ENCODE results near the gene SLC9C1.

Gene SLC9C1

GRCh38 chr3:112247350-112247749, 46.7 kb downstream of the SLC9C1 start:
- TF ChIP-seq CTCF (IDR thresholded peaks at IDR 0.05; ENCODE audit: borderline replicate concordance, extremely low read depth, low read length, poor library complexity, severe bottlenecking), result no peak
- Histone ChIP-seq H3K36me3 (ENCODE audit: insufficient read depth, low read length) (no peaks in the 10 kb centered on the region), H3K27me3 (ENCODE audit: insufficient read depth, low read length, poor library complexity) (no peaks in the 10 kb centered on the region), H3K9me3 (ENCODE audit: insufficient read depth, low read length, severe bottlenecking) (no peaks in the 10 kb centered on the region), H3K4me2 (ENCODE audit: insufficient read depth, low read length) (no peak overlapping the region), H4K20me1 (ENCODE audit: insufficient read depth, low read length) (no peaks in the 10 kb centered on the region), H3K4me1 (ENCODE audit: insufficient read depth, low read length) (no peaks in the 10 kb centered on the region), H3K27ac (ENCODE audit: low read length) (no peak overlapping the region), H3K9ac (ENCODE audit: low read depth, low read length) (no peak overlapping the region), H3K4me3 (ENCODE audit: low read depth in 1 of 2, low read length in 2 of 2) (no peak overlapping the region), H2AFZ (ENCODE audit: low read depth, low read length) (no peak overlapping the region), H3K79me2 (ENCODE audit: insufficient read depth, low read length) (no peaks in the 10 kb centered on the region)
- DNase-seq, result no peak
- ATAC-seq (ENCODE audit: insufficient read depth, low read depth), result no peak

- Histone ChIP-seq H3K4me2 (ENCODE audit: insufficient read depth, low read length) (no peak overlapping the region), H3K4me1 (ENCODE audit: insufficient read depth, low read length) (no peaks in the 10 kb centered on the region), H3K79me2 (ENCODE audit: insufficient read depth, low read length) (no peaks in the 10 kb centered on the region), H3K36me3 (ENCODE audit: insufficient read depth, low read length) (no peaks in the 10 kb centered on the region), H3K4me3 (ENCODE audit: low read depth in 1 of 2, low read length in 2 of 2) (no peak overlapping the region), H3K27ac (ENCODE audit: low read length) (no peak overlapping the region), H3K9me3 (ENCODE audit: insufficient read depth, low read length, severe bottlenecking) (no peaks in the 10 kb centered on the region), H4K20me1 (ENCODE audit: insufficient read depth, low read length) (no peaks in the 10 kb centered on the region), H3K27me3 (ENCODE audit: insufficient read depth, low read length, poor library complexity) (no peaks in the 10 kb centered on the region), H2AFZ (ENCODE audit: low read depth, low read length) (no peak overlapping the region), H3K9ac (ENCODE audit: low read depth, low read length) (no peak overlapping the region)
- no peak for TF ChIP-seq CTCF (IDR thresholded peaks at IDR 0.05; ENCODE audit: borderline replicate concordance, extremely low read depth, low read length, poor library complexity, severe bottlenecking)
- no peak for TF ChIP-seq EZH2 (IDR thresholded peaks at IDR 0.05; ENCODE audit: borderline replicate concordance, low read depth, low read length, severe bottlenecking)
- ATAC-seq (ENCODE audit: insufficient read depth, low read depth) (no peak), DNase-seq (no peak)
Observed at GRCh38 chr3:112233083-112233482, 60.9 kb downstream of the SLC9C1 start.

- H3K27me3 ChIP-seq (ENCODE audit: insufficient read depth, low read length, poor library complexity), result no peaks in the 10 kb centered on the region
- DNase-seq (no peak), ATAC-seq (ENCODE audit: insufficient read depth, low read depth) (no peak)
- H2AFZ ChIP-seq (ENCODE audit: low read depth, low read length), result no peak overlapping the region
- no peak overlapping the region for H3K4me2 ChIP-seq (ENCODE audit: insufficient read depth, low read length)
- H3K4me3 ChIP-seq (ENCODE audit: low read depth in 1 of 2, low read length in 2 of 2), result no peak overlapping the region
- TF ChIP-seq EZH2 (IDR thresholded peaks at IDR 0.05; ENCODE audit: borderline replicate concordance, low read depth, low read length, severe bottlenecking), result no peak
- no peak for TF ChIP-seq CTCF (IDR thresholded peaks at IDR 0.05; ENCODE audit: borderline replicate concordance, extremely low read depth, low read length, poor library complexity, severe bottlenecking)
- H3K79me2 ChIP-seq (ENCODE audit: insufficient read depth, low read length), result no peaks in the 10 kb centered on the region
- no peak overlapping the region for H3K9ac ChIP-seq (ENCODE audit: low read depth, low read length)
- no peaks in the 10 kb centered on the region for H3K9me3 ChIP-seq (ENCODE audit: insufficient read depth, low read length, severe bottlenecking)
- no peak overlapping the region for H3K27ac ChIP-seq (ENCODE audit: low read length)
- no peaks in the 10 kb centered on the region for H3K4me1 ChIP-seq (ENCODE audit: insufficient read depth, low read length)
- H4K20me1 ChIP-seq (ENCODE audit: insufficient read depth, low read length), result no peaks in the 10 kb centered on the region
- H3K36me3 ChIP-seq (ENCODE audit: insufficient read depth, low read length), result no peaks in the 10 kb centered on the region
Observed at GRCh38 chr3:112231727-112232126, 62.3 kb downstream of the SLC9C1 start.

GRCh38 chr3:112230033-112230432, 64.0 kb downstream of the SLC9C1 start:
- no peak overlapping the region for H3K4me3 ChIP-seq (ENCODE audit: low read depth in 1 of 2, low read length in 2 of 2)
- DNase-seq (no peak), ATAC-seq (ENCODE audit: insufficient read depth, low read depth) (no peak)
- no peak overlapping the region for H3K27ac ChIP-seq (ENCODE audit: low read length)
- H4K20me1 ChIP-seq (ENCODE audit: insufficient read depth, low read length), result no peaks in the 10 kb centered on the region
- no peak overlapping the region for H2AFZ ChIP-seq (ENCODE audit: low read depth, low read length)
- no peak for TF ChIP-seq CTCF (IDR thresholded peaks at IDR 0.05; ENCODE audit: borderline replicate concordance, extremely low read depth, low read length, poor library complexity, severe bottlenecking)
- no peak for TF ChIP-seq EZH2 (IDR thresholded peaks at IDR 0.05; ENCODE audit: borderline replicate concordance, low read depth, low read length, severe bottlenecking)
- H3K4me1 ChIP-seq (ENCODE audit: insufficient read depth, low read length), result no peaks in the 10 kb centered on the region
- peaks cover 3% of the 10 kb centered on the region for H3K9me3 ChIP-seq (ENCODE audit: insufficient read depth, low read length, severe bottlenecking)
- H3K4me2 ChIP-seq (ENCODE audit: insufficient read depth, low read length), result no peak overlapping the region
- H3K9ac ChIP-seq (ENCODE audit: low read depth, low read length), result no peak overlapping the region
- H3K79me2 ChIP-seq (ENCODE audit: insufficient read depth, low read length), result no peaks in the 10 kb centered on the region
- H3K36me3 ChIP-seq (ENCODE audit: insufficient read depth, low read length), result no peaks in the 10 kb centered on the region
- H3K27me3 ChIP-seq (ENCODE audit: insufficient read depth, low read length, poor library complexity), result no peaks in the 10 kb centered on the region
